CD4-positive, alpha-beta T cell (primary cell): Measurements from ENCODE around the gene TBC1D22A. TPM values are rescaled to one million over a fixed set of nuclear protein-coding genes. Genes with fewer than 3 reads are reported as not detected.

Experiments used
- ATAC-seq: fragments of 200-7000 bp; cut with Tn5 transposase; one replicate; pipeline ENCODE4 v1.10.0; 2022; ENCODE audit warnings: mild to moderate bottlenecking; ENCODE audit not compliant: poor library complexity
- CTCF ChIA-PET: fragments of 350-600 bp; sonication (Branson Sonifier 250); formaldehyde crosslinking; loops from one replicate; lab custom pipeline; 2021; ENCODE audit warnings: antibody characterized with exemption, inconsistent platforms; lab: Charles Lee
- POLR2A ChIA-PET: fragments of 350-600 bp; sonication (Branson Sonifier 250); formaldehyde crosslinking; loops from one replicate; lab custom pipeline; 2021; ENCODE audit warnings: antibody characterized with exemption, inconsistent platforms; lab: Charles Lee
- DNase-seq, 14 experiments: peaks; one replicate each; pipeline ENCODE4 v3.0.0-alpha.2; 2013 to 2020; ENCODE audit warnings: mixed read lengths in 2 of 14
- H3K27ac ChIP-seq, 2 donors: one replicate each; pipeline versions ENCODE4 v1.5.1 to v1.7.0; 2013; ENCODE audit warnings: low read length in 2 of 2, low read depth in 1 of 2, mild to moderate bottlenecking in 1 of 2
- H3K27me3 ChIP-seq, 2 experiments: 1 replicate in 1 of 2; 2 replicates in 1 of 2; pipeline versions ENCODE4 v1.6.1 to v1.7.0; 2013; ENCODE audit warnings: low read length in 2 of 2, control low read depth in 1 of 2, mild to moderate bottlenecking in 1 of 2, moderate library complexity in 1 of 2; ENCODE audit not compliant: insufficient read depth in 2 of 2, control insufficient read depth in 1 of 2
- H3K36me3 ChIP-seq: one replicate; pipeline ENCODE4 v1.6.1; 2013; ENCODE audit warnings: low read length, control low read depth; ENCODE audit not compliant: insufficient read depth
- H3K4me1 ChIP-seq: one replicate; pipeline ENCODE4 v1.6.1; 2013; ENCODE audit warnings: low read length, control low read depth; ENCODE audit not compliant: insufficient read depth
- H3K4me3 ChIP-seq: one replicate; pipeline ENCODE4 v1.5.1; 2013; ENCODE audit warnings: mild to moderate bottlenecking, low read length, moderate library complexity
- H3K9me3 ChIP-seq, 2 experiments: 1 replicate in 1 of 2; 2 replicates in 1 of 2; pipeline versions ENCODE4 v1.6.1 to v1.7.0; 2013; ENCODE audit warnings: low read length in 2 of 2, mild to moderate bottlenecking in 2 of 2, control low read depth in 1 of 2, moderate library complexity in 1 of 2; ENCODE audit not compliant: control insufficient read depth in 1 of 2, insufficient read depth in 1 of 2
- H3K27ac Mint-ChIP-seq: one replicate; pipeline ENCODE4 v1.8.0; 2020; ENCODE audit warnings: mixed read lengths
- H3K27me3 Mint-ChIP-seq: one replicate; pipeline ENCODE4 v1.8.0; 2021; ENCODE audit warnings: mixed read lengths
- H3K36me3 Mint-ChIP-seq: one replicate; pipeline ENCODE4 v1.8.0; 2021; ENCODE audit warnings: low read depth, mixed read lengths
- H3K4me1 Mint-ChIP-seq: one replicate; pipeline ENCODE4 v1.8.0; 2021; ENCODE audit warnings: low read depth, mixed read lengths
- H3K4me3 Mint-ChIP-seq: one replicate; pipeline ENCODE4 v1.8.0; 2020; ENCODE audit warnings: mild to moderate bottlenecking, mixed read lengths
- H3K9me3 Mint-ChIP-seq: one replicate; pipeline ENCODE4 v1.8.0; 2020; ENCODE audit warnings: mixed read lengths
- intact Hi-C, 2 experiments: fragments of 100-400 bp; cut with DNase I in 1 of 2; cut with micrococcal nuclease in 1 of 2; formaldehyde crosslinking; loops; one replicate each; pipeline versions ENCODE4 v1.15.1 to v1.9.0; 2023 to 2025; cut with DNase I, micrococcal nuclease
- total RNA-seq, 174 experiments: library from RNA in 2 of 174; stranded (reverse) in 2 of 174; gene quantifications; one replicate each; pipeline ENCODE4 v1.2.3 and lab custom pipeline; 2021 to 2026
- TF ChIP-seq, protein P1 (sequence below): fragments of 200-600 bp; IDR thresholded peaks from one replicate; pipeline ENCODE4 v1.8.0; 2022; ENCODE audit warnings: antibody characterized with exemption, mild to moderate bottlenecking

TBC1D22A gene
- total RNA-seq, 2 experiments from 2014 or later = 27.1 to 31.7 TPM

DNA sequence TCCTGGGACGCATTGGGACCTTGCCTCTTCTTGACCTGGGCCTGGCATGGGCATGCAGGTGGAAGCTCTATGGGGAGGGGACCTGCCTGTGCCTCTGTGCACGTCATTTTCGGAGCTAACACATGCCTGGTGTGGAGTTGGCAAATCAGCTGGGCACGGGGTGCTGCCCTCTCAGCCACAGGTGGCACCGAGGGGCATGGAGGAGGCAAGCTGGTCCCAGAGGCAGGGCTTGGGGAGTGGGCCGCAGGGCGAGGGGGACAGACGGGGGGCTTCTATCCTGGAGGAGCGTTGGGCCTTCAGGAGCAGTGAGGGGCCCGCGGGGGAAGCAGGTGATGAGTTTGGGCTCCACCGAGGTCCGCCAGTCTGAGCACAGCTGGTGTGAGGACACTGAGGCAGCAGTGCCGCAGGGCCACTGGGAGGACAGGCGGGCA is 362.0 kb downstream of the TBC1D22A start:
- ATAC-seq (no peak), DNase-seq (no peak)
- Histone ChIP-seq H3K4me1 (no peaks in the 10 kb centered on the region), H3K4me3 (no peak overlapping the region), H3K27me3 (no peaks in the 10 kb centered on the region), H3K27ac (no peak overlapping the region), H3K36me3 (peaks cover 6% of the 10 kb centered on the region), H3K9me3 (no peaks in the 10 kb centered on the region)
- intact Hi-C loops = no loop called here
- no peaks in the 10 kb centered on the region for H3K27me3 Mint-ChIP-seq
- no peak overlapping the region for H3K27ac Mint-ChIP-seq
- H3K4me1 Mint-ChIP-seq = no peaks in the 10 kb centered on the region
- peaks cover 4% of the 10 kb centered on the region for H3K36me3 Mint-ChIP-seq
- H3K9me3 Mint-ChIP-seq = no peaks in the 10 kb centered on the region
- H3K4me3 Mint-ChIP-seq = no peak overlapping the region
- POLR2A ChIA-PET = no interaction called here
- TF ChIP-seq, protein P1, sequence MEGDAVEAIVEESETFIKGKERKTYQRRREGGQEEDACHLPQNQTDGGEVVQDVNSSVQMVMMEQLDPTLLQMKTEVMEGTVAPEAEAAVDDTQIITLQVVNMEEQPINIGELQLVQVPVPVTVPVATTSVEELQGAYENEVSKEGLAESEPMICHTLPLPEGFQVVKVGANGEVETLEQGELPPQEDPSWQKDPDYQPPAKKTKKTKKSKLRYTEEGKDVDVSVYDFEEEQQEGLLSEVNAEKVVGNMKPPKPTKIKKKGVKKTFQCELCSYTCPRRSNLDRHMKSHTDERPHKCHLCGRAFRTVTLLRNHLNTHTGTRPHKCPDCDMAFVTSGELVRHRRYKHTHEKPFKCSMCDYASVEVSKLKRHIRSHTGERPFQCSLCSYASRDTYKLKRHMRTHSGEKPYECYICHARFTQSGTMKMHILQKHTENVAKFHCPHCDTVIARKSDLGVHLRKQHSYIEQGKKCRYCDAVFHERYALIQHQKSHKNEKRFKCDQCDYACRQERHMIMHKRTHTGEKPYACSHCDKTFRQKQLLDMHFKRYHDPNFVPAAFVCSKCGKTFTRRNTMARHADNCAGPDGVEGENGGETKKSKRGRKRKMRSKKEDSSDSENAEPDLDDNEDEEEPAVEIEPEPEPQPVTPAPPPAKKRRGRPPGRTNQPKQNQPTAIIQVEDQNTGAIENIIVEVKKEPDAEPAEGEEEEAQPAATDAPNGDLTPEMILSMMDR = no peak
- CTCF ChIA-PET = no interaction called here

DNA sequence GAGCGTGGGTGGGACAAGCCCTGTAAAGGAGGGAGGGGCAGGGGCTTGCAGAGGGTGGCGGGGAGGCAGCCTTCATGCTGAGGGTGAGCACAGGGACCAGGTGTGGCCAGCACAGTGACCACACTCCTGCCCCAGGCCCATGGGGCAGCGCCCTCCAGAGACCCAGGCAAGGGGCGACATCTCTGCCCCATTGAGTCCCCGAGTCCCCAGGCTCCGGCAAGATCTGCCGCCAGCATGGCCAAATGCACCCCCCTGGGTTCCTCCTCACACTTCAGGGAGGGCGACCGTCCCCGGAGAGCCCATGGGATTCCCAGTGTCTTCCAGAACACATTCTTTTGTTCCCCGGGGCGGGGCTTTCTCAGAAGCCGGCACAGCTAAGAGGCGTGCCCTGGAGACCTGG is 362.5 kb downstream of the TBC1D22A start:
- no peak overlapping the region for H3K4me3 Mint-ChIP-seq
- Histone ChIP-seq H3K27ac (no peak overlapping the region), H3K4me1 (no peaks in the 10 kb centered on the region), H3K9me3 (no peaks in the 10 kb centered on the region), H3K36me3 (peaks cover 6% of the 10 kb centered on the region), H3K4me3 (no peak overlapping the region), H3K27me3 (no peaks in the 10 kb centered on the region)
- ATAC-seq = no peak
- DNase-seq = no peak
- intact Hi-C loops = no loop called here
- no peaks in the 10 kb centered on the region for H3K9me3 Mint-ChIP-seq
- ChIA-PET POLR2A (no interaction called here), CTCF (no interaction called here)
- H3K27ac Mint-ChIP-seq = no peak overlapping the region
- TF ChIP-seq, protein P1 = no peak
- H3K36me3 Mint-ChIP-seq = peaks cover 4% of the 10 kb centered on the region
- H3K27me3 Mint-ChIP-seq = no peaks in the 10 kb centered on the region
- H3K4me1 Mint-ChIP-seq = no peaks in the 10 kb centered on the region

DNA sequence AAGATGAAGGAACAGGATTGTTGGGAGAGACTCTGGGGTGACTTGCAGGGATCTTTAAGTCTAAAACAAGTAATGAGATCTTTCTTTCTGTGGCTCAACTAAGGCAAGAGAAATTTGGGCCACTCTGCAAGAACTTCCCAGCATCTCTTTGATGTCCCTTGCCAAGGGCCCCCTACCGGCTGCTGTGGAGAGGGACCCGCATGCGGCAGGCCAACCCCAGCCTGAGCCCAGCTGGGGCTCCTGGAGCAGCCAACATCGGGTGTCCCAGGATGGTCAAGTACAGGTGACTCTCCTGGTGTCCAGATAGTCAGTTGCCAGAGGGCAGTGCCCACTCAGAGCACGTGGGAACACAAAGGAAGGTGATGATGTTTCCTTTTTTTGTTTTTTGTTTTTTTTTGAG is 363.2 kb downstream of the TBC1D22A start:
- H3K27me3 ChIP-seq = no peaks in the 10 kb centered on the region
- ChIA-PET CTCF (no interaction called here), POLR2A (no interaction called here)
- H3K4me3 ChIP-seq = no peak overlapping the region
- Mint-ChIP-seq H3K9me3 (no peaks in the 10 kb centered on the region), H3K27ac (no peak overlapping the region), H3K4me3 (no peak overlapping the region), H3K4me1 (no peaks in the 10 kb centered on the region), H3K27me3 (no peaks in the 10 kb centered on the region), H3K36me3 (peaks cover 4% of the 10 kb centered on the region)
- H3K9me3 ChIP-seq = no peaks in the 10 kb centered on the region
- peaks cover 6% of the 10 kb centered on the region for H3K36me3 ChIP-seq
- ATAC-seq = no peak
- no peak overlapping the region for H3K27ac ChIP-seq
- TF ChIP-seq, protein P1 = no peak
- H3K4me1 ChIP-seq = no peaks in the 10 kb centered on the region
- intact Hi-C loops = no loop called here
- DNase-seq = no peak
